DMS53 treated with DMSO at 0.1 percent for 48 hours (cell line): ENCODE measurements around the gene NAA80.
"Not testable (repeated sequence)": the region's sequence is repeated elsewhere in the genome, so short reads cannot be mapped to it uniquely, and the experiment has no call there.

ENCODE experiments used
- DNase-seq: peaks from one replicate; lab custom pipeline; 2025; ENCODE audit not compliant: unreplicated experiment; lab: John Stamatoyannopoulos, UW

NAA80 gene

DNA sequence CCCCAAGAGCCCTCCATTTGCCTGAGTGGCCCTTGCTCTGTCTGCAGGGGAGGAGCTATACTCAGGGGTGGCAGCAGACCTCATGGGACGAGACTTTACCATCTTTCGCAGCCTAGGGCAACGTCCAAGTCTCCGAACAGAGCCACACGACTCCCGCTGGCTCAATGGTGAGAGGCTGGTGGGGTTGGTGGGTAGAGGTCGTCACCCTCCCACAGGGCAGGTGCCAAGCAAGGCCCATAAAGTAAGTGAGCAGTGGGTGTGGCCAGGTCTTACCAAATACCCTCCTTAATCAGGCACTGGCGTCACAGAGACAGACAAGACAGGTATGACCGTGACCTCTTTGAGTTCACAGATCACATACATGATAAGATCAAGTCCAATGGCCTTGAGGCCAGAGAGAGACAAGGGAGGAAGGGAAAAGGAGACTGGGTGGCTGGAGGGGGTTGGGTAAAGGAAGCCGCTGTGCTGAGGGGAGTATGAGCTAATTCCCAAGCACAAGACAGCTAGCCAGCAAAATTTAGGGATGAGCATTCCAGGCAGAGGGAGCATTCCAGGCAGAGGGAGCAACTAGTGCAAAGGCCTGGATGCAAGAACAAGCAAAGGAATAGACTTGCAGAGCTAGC is 27.8 kb downstream of the NAA80 start:
- no peak for DNase-seq

DNA sequence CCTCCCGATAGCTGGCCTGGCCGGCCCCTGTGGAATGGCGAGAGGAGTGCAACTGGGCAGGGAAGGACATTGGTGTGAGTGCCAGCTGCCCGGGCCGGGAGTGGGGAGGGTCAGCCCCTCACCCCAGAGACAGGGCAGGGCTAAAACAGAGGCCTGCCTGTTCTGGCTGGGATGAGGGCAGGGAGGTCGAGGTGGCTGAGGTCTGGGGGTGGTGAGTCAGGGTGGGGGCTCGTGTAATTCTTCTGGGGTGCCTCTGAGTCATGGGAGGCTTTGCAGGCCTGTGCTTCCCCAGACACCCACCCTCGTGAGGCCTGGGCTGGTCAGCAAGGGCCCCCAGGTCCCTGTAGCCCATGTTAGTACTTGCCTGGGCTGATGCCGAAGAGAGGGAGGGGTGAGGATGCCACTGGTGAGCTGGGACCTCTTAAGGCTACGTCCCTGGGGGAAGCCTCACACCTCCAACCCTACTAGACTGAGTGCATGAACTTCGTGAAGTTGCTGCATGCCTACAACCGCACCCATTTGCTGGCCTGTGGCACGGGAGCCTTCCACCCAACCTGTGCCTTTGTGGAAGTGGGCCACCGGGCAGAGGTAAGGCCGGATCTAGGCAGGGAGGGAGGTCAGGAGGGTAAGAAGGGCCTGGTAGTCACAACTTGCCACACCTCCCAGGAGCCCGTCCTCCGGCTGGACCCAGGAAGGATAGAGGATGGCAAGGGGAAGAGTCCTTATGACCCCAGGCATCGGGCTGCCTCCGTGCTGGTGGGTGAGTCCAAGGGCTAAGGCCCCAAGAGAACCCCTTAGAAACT is 28.6 kb downstream of the NAA80 start:
- DNase-seq = no peak

DNA sequence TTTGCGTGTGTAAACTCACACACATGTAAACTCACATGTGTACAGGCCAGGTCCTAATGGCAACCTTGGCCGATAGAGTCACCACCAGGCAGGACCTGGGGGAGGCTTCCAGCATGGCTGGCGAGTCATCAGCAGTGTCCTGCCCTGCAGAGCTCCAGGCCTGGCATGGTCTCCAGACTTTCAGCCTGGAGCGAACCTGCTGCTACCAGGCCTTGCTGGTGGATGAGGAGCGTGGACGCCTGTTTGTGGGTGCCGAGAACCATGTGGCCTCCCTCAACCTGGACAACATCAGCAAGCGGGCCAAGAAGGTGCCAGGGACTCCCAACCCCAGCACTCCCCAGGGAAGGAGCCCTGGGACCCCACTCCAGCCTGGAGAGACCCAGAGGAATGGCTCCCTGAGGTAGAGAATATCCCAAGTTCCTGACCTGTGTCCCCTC is 29.2 kb downstream of the NAA80 start:
- DNase-seq = no peak

DNA sequence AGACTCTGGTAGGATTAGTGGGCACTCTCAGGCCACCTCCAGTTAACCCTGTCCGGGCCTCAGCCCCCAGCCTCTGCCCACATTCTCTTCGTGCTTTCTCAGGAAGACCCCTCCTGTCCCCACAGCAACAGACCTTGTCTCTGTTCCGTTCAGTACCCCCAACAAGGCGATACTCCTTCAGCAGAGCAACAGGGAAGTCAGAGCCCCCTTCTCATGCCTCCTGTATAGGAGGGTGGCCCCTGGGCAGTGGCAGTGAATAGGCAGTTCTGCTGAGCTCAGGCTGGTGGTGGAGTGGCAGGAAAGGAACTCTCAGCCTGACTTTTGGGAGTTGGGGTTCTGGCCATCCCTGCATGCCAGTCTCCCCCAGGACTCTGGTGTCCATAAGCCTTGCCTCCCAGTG is 29.7 kb downstream of the NAA80 start:
- DNase-seq = no peak

DNA sequence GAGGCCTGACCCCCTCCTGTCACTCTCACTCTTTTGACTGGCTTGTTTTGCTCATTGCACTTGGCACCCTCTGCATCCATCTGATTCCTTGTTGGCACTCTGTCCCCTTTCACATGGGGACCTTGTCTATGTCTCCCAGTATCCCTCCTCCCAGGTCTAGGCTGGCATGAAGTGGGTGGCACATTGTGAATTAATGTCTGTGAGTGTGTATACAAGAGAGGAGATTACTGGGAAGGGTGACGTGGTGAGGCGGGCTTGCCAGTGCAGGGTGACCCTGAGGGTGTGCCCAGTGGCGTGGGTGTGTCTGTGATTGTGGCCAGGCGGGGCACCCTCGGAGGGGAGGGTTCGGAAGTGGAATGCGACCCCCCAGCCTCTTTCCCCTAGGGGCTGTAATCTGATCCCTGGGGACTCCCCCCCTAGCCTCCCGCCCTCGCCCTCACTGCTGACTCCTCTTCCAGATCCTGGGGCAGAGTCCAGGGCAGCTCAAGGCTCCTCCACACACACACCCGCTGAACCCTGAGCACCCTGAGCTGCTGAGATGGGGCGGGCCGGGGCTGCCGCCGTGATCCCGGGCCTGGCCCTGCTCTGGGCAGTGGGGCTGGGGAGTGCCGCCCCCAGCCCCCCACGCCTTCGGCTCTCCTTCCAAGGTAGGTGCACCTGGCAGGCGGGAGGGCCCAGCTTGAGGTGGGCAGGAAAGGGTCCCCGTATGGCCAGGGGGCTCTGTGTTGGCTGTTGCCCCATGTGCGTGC is 30.3 kb downstream of the NAA80 start, which contains the start of gene SEMA3B:
TSS of gene SEMA3B (plus strand) at position 445 of the 749 bp plus-strand sequence. CDS start at position 539, 94 bp downstream.
- DNase-seq = no peak

DNA sequence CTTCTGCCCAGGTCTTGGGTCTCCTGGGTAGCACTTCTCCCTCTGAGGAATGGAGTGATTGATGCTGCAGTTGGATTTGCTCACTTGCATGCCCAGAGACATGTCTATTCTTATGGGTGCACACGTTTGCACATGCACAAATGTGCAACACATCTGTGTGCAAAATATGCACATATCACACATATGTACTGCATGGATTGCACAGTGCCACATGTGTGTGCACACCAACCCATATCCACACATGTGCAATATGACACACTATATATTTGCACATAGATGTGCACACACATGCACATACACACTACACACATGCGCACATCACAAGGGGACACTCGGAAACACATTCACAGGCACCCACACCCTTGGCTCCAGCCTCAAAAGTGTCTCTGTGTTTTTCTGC is 30.9 kb downstream of the NAA80 start:
- no peak for DNase-seq

DNA sequence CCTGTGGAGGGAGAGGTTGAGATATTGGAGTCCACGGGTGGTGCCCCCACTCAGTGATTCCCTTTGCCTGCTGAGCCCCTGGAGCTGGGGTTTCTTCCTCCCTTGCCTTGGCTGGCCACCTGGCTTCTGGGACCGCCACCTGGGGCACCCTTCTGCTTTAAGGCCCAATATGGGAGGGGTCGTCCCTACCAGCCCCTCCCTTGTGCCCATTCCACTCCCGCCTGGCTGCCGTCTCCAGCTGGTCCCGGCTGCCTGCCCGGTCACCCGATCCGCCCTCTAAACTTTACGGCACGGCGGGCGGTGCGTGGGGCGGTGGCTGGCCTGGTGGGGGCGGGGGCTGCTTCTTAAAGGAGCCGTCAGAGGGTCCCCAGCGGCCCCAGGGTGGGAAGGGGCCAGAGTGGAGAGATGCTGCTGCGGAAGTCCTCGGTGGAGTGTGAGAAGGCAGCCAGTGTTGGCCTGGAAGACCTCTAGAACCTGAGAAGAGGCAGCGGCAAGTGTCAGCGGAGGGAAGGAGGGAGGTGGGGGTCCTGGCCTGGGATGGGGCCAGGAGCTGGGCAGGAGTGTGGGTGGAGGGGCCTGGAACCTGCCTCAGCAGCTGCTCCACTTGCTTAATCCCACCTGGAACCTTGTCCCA is 31.8 kb downstream of the NAA80 start:
- no peak for DNase-seq

DNA sequence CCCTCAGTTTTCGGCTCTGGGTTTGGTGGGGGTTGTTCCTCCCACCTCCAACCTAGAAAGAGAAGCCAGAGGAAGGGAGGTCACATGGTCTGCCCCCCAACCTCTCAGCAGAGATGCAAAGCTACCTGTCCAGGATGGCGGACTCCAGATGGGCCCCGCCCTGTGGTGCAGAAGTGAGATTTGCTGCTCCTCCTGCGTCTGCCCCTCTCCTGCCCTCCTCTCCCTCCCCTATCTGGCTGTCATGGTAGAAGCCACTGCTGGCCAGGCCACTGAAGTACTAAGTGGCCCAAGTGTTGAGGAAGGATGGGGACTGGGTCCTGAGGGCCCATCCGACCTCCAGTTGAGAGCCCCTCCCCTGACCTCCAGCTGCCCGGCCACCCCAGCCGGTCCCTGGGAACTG is 32.4 kb downstream of the NAA80 start:
- no peak for DNase-seq

DNA sequence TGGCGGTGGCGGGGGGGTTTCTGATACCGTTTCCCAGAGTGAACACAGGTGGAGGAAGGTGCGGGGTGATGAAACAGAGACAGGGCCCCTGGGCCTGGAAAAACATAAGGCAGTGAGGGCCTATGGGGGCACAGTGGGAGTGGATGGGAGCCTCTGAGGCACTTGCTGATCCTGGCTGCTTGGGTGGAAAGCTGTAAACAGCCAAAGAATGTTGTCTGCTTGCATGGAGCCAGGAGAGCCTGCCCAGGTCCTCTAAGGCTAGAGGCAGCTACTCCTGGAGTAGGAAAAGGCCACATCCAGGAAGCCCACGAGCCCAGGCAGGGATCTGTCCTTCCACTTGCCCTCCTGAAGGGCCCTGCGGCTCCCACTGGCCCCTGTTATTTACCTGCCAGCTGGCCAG is 33.2 kb downstream of the NAA80 start:
- no peak for DNase-seq

DNA sequence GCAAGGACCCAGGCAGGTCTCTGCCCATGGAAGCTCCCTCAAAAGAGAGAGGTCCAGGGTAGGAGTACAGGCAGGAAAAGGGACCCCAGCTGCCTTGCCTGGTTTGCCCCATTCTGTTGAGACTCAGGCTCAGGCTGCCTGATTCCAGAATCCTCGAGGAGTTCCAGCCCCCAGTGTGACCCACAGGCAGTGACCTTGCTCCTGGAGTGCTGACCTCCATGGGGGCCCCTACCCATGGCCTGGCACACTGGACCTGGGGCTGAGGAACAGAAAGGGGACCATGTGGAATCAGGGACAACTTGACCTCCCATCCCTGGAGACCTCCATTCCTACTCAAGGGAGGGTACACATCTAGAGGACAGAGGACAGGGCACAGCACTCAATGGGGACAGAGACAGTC is 33.6 kb downstream of the NAA80 start:
- no peak for DNase-seq

DNA sequence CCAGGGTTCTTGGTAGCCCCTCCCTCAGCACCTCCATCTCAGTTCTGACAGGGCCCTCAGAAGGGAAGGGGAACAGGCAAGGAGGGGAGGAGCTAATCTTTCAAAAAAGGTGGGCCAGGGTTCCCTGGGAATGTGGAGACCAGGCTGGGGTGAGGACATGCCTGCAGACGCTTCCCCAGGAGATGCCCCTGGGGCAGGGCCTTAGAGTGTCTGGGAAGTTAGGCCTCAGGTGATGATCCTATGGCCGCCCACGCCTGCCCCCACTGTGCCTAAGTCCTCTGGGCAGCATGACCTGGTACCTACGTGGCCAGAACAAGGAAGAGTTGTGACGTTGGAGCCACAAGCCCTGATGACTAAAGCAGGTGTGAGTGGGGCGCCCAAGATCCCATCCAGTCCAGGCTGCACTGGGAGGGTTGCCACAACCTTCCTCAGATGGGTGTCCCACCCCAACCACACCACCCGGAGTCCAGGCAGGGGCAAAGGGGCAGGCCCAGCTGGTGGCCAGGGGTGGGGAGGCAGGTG is 34.2 kb downstream of the NAA80 start:
- no peak for DNase-seq

DNA sequence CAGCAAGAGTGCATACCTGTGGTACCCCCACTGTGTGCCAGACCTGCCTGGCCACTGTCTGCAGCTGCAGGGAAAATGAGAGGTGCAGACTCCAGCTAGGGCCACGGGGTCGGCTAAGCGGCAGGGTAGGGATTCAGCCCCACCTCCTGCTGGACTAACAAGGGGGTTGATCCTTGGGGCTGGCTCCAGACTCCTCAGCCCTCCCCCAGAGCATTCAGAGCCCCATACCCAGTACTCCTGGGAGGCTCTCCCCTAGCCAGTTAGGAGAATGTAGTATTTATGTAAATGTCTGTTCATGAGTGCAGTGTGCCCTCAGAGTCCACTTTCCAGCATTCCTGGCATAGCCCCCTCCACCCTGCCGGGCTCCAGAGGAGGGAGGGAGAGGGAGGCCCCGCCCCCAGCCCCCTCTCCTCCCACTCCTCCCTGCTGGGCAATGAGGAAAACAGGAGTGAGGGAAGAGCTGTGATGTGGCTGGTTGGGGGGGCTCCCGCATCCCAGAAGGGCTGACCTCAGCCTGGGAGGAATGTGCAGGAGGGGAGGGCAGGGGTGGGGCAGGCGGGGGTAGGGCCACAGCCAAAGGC is 34.7 kb downstream of the NAA80 start:
- no peak for DNase-seq

DNA sequence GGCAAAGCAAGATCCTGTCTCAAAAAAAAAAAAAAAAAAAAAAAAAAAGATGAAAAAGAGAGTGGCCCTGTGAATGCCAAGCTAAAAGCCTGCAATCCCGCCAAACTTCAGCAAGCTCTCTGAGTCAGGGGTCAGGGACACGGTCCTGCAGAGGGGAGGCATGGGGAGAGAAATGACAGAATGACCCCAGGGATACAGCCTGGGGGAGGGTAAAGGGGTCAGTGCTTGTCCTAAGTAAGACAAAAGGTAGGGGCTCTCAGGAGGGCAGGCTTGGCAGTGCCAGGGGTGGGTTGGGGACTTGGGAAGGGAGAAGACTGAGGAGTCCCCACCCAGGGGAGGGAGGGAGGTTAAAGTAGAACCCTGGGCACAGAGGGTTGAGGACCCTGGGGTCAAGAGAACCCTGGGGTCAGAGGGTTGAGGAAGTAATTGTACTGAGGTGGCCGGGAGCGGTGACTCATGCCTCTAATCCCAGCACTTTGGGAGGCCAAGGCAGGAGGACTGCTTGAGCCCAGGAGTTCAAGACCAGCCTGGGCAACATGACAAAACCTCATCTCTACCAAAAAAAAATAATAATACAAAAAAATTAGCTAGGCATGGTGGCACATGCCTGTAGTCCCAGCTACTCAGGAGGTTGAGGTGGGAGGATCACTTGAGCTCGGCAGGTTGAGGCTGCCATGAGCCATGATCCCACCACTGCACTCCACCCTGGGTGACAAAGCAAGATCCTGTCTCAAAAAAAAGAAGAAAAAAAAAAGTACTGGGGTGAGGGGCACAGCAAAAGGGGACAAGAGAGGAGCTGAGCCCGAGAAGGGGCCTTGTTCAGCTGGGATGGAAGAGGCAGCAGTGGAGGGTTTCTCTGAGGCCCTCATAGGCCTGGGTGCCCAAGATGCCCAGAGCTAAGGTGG is 35.5 kb downstream of the NAA80 start:
- no peak for DNase-seq

DNA sequence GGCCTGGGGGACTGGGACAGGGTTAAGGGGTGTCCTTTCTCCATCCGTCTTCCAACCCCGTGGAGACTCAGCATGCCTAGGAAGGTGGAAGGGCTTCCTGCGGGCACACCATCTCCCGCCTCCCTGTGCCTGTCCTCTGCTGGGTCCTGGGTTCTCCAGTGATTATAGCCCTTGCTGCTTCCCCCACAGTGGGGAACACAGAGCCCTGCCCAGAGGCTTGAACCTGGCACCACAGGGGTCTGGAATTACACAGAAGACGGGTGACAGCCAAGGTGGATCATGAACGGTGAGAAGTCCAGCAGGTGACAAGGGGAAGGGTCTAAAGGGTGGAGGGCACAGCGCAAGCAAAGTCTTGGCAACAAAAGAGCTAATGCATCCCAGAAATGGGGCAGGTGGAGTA is 36.4 kb downstream of the NAA80 start:
- no peak for DNase-seq

DNA sequence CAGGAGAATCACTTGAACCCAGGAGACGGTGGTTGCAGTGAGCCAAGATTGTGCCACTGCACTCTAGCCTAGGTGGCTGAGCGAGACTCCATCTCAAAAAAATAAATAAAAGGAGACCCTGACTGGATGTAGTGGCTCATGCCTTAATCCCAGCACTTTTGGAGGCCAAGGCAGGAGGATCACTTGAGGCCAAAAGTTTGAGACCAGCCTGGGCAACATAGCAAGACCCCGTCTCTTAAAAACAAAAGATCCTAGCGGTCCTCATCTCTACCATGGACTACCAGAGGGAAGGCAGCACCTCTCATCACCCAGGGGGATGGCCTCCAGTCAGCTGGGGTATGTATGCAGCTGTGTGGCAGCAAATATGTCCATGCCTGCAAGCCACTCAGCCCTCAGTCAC is 37.0 kb downstream of the NAA80 start:
- not testable (repeated sequence) for DNase-seq

DNA sequence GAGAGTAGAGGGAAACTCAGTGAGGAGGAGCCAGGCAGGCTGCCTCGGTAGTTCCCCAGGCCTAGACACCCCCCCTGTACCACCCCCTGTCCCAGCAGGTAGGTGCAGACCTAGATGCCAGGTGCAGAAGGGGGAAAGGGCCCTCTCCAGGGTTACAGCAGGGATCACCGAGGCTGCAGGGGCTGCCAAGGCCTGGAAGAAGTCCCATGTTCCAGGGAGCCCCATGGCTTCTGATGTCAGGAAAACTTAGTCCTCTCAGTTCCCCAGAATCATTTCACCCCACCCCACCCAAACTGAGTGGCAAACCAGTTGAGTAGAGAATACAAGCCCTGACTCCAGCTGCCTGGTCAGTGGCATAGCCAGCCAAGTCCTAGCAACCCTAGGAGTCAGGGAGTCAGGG is 37.7 kb downstream of the NAA80 start:
- DNase-seq = no peak

DNA sequence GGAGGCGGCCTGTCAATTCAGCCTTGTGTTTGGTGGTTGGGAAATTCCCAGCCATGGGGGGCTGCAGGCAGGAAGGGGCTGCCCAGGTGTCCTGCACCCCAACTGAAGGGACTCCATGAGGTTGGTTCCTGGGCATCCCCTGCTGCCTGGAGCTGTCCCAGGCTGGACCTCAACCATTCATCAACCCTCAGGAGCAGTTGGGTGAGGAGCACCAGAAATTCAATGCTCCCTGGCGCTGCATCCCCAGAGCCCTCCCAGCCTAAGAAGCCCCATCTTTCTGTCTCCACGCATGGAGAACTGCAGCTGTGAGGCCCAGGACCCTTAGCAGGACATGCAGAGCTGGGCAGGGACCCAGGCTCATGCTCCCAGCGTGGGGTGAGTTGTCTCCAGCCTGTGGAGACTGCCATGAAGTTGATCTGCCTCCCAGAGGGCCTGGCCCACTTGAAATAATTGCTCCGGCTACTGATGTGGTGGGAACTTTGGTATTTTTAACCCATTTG is 38.2 kb downstream of the NAA80 start:
- no peak for DNase-seq

DNA sequence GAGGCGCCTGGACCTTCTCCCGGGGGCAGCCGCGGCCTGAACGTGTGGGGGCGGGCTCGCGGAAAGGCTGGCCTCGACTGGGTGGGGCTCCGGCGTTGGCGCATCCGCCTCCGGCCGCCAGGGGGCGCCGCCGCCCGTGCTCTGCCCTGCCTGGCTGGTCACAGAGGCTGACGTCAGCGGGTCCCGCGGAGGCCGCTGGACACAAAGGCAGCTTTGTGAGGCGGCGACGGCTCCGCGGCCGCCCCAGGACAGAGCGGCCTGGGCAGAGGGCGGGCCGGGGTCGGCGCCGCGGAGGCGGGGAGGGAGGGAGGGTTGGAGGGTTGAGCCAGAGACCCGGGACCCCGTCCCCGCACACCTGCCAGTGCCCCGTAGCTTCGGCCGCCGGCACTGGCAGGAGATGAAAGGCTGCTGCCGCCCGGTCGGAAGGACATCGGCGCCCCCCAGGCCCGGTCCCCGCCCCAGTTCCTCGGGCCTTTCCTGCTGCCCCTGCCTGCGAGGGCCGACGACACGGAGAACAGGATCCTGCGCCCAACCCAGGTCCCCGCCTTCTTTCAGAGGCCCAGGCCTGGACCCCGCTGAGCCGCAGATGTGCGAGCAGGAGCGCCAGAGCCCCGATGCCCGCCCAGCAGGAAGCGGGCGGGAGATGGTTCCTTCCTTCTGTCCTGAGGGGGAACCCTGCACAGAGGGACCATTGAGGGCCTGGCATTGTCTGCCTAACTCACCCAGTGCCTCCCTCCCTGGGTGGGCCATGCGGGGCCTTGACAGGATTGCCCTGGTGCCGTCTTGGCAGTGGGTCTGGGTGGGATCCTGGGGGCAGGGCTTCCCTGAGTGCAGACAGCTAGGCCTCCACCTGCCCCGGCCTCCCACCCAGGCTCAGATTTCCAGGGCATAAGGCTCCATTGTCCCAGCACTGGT is 38.9 kb downstream of the NAA80 start:
- no peak for DNase-seq
